DOHH2 (cell line): Measurements from ENCODE around the gene CES4A.

Experiments
- H3F3A ChIP-seq: fragments of 200-600 bp; sonication (generic), shearing (Covaris generic); 2 replicates; pipeline ENCODE4 v1.6.0; 2016; ENCODE audit warnings: antibody characterized with exemption, mild to moderate bottlenecking; ENCODE audit not compliant: control insufficient read depth, insufficient read depth
- H3K27ac ChIP-seq: fragments of 200-600 bp; sonication (generic); 2 replicates; pipeline ENCODE4 v1.5.1; 2014; ENCODE audit warnings: low read depth, mild to moderate bottlenecking, low read length, moderate library complexity
- H3K27me3 ChIP-seq: fragments of 200-600 bp; sonication (generic); 2 replicates; pipeline ENCODE4 v1.6.1; 2014; ENCODE audit warnings: mild to moderate bottlenecking, low read length, mixed read lengths; ENCODE audit not compliant: control insufficient read depth
- H3K36me3 ChIP-seq: fragments of 200-600 bp; sonication (generic); 2 replicates; pipeline ENCODE4 v1.6.1; 2014; ENCODE audit warnings: mild to moderate bottlenecking, low read length, moderate library complexity, mixed read lengths; ENCODE audit not compliant: control insufficient read depth
- H3K4me1 ChIP-seq: fragments of 200-600 bp; sonication (generic); 2 replicates; pipeline ENCODE4 v1.6.1; 2014; ENCODE audit warnings: mild to moderate bottlenecking, low read length, mixed read lengths; ENCODE audit not compliant: control insufficient read depth
- H3K4me2 ChIP-seq: fragments of 200-600 bp; sonication (generic); 2 replicates; pipeline ENCODE4 v1.6.0; 2014; ENCODE audit warnings: mild to moderate bottlenecking, low read length, moderate library complexity
- H3K4me3 ChIP-seq: fragments of 200-600 bp; sonication (generic); 2 replicates; pipeline ENCODE4 v1.5.1; 2014; ENCODE audit warnings: mild to moderate bottlenecking, low read length, mixed read lengths
- H3K79me2 ChIP-seq: fragments of 200-600 bp; sonication (generic); 2 replicates; pipeline ENCODE4 v1.6.1; 2014; ENCODE audit warnings: mild to moderate bottlenecking, low read length, mixed read lengths; ENCODE audit not compliant: control insufficient read depth
- H3K9me2 ChIP-seq: fragments of 200-600 bp; sonication (generic); replicated peaks from 2 replicates; pipeline ENCODE4 v1.6.1; 2014; ENCODE audit warnings: mild to moderate bottlenecking, low read length, mixed read lengths; ENCODE audit not compliant: control insufficient read depth
- H3K9me3 ChIP-seq: fragments of 200-600 bp; sonication (generic); 2 replicates; pipeline ENCODE4 v1.6.1; 2014; ENCODE audit warnings: antibody characterized with exemption, low read length, mixed read lengths; ENCODE audit not compliant: control insufficient read depth, insufficient read depth
- H4K20me1 ChIP-seq: fragments of 200-600 bp; sonication (generic); 2 replicates; pipeline ENCODE4 v1.6.0; 2014; ENCODE audit warnings: low read depth, mild to moderate bottlenecking, antibody characterized with exemption, low read length, moderate library complexity; ENCODE audit not compliant: control insufficient read depth, insufficient read depth
- EZH2phosphoT487 ChIP-seq: fragments of 200-600 bp; sonication (generic); IDR thresholded peaks from 2 replicates; pipeline ENCODE4 v1.6.1; 2017; ENCODE audit warnings: borderline replicate concordance, mild to moderate bottlenecking, antibody characterized with exemption, low read length, moderate library complexity, mixed read lengths
- TF ChIP-seq, protein P1 (sequence below): fragments of 200-600 bp; sonication (generic); IDR thresholded peaks from one replicate; pipeline ENCODE4 v1.5.1; 2014; ENCODE audit warnings: antibody characterized with exemption, mild to moderate bottlenecking, low read depth, low read length; ENCODE audit not compliant: poor library complexity, severe bottlenecking

The CES4A gene

DNA sequence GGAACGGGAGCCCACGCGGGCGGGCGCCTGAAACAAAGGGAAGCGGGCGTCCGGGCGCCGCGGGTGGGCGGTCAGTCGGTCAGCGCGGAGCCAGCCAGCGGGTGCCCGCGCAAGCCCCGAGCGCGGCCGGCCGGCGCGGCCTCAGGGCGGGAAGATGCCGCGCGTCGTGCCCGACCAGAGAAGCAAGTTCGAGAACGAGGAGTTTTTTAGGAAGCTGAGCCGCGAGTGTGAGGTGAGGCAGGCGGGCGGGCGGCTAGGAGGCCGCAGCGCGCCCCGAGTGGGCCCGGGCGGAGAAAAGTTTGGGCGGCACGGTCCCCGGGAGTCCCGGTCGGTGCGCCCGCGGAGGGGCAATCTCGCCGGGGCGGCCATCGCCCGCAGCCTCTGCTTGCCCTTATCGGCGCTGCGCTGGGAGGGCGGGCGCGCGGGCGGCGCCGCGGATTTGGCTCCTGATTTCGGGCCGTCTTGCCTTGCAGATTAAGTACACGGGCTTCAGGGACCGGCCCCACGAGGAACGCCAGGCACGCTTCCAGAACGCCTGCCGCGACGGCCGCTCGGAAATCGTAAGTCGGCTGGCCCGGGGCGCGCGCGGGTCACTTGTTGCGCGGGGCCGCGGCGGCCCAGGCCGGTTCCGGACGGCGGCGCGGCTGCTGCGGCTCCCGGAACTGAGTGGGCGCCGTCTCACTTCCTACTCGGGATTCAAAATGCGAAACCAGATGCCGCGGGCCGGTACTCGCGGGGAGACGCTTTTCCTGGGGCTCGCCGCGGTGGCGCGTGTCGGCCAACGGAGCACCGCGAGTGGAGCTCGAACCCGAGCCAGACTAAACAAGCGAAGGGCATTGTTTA, 41.1 kb downstream of the CES4A start:
- H3K9me2 ChIP-seq = no peaks in the 10 kb centered on the region
- peaks cover 40% of the 10 kb centered on the region for H3K4me1 ChIP-seq
- peaks cover 3% of the 10 kb centered on the region; the same call in 1 of the 2 replicates for H3F3A ChIP-seq
- TF ChIP-seq, protein P1, sequence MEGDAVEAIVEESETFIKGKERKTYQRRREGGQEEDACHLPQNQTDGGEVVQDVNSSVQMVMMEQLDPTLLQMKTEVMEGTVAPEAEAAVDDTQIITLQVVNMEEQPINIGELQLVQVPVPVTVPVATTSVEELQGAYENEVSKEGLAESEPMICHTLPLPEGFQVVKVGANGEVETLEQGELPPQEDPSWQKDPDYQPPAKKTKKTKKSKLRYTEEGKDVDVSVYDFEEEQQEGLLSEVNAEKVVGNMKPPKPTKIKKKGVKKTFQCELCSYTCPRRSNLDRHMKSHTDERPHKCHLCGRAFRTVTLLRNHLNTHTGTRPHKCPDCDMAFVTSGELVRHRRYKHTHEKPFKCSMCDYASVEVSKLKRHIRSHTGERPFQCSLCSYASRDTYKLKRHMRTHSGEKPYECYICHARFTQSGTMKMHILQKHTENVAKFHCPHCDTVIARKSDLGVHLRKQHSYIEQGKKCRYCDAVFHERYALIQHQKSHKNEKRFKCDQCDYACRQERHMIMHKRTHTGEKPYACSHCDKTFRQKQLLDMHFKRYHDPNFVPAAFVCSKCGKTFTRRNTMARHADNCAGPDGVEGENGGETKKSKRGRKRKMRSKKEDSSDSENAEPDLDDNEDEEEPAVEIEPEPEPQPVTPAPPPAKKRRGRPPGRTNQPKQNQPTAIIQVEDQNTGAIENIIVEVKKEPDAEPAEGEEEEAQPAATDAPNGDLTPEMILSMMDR = no peak
- no peak for TF ChIP-seq EZH2phosphoT487
- H3K79me2 ChIP-seq = peaks cover 59% of the 10 kb centered on the region
- peak overlapping the region; percentile 60 for H3K4me2 ChIP-seq
- no peaks in the 10 kb centered on the region for H3K9me3 ChIP-seq
- peak overlapping the region; percentile 96 for H3K4me3 ChIP-seq
- H4K20me1 ChIP-seq = peaks cover 3% of the 10 kb centered on the region; the same call in 1 of the 2 replicates
- peaks cover 44% of the 10 kb centered on the region for H3K36me3 ChIP-seq
- H3K27ac ChIP-seq = peak overlapping the region; percentile 71
- H3K27me3 ChIP-seq = no peaks in the 10 kb centered on the region

DNA sequence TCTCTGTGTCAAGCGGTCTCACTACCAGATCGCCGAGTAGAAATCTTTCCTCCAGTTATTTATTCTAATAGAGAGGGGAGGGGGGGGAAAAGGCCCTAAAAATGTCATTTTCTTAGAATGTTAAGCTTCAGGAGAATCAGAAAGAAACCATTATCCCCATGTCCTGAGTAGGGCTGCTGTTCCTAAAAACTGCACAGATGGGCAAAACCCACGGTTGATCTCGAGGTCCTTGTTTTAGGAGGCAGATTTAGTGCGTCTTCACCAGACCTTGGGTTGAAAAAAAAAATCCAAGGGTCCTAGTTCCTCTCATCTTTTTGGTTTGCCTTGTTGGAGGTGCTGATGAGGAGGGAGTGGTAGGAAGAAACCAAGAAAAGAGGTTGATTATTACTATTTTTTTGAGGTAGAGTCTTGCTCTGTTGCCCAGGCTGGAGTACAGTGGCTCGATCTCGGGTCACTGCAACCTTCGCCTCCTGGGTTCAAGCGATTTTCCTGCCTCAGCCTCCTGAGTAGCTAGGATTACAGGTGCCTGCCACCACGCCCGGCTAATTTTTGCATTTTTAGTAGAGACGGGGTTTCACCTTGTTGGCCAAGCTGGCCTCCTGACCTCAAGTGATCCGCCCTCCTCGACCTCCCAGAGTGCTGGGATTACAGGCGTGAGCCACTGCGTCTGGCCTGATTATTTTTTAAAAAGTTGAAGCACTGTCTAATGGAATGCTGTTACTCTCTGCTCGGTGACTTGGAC, 42.0 kb downstream of the CES4A start:
- Histone ChIP-seq H3K27ac (peak overlapping the region; percentile 71; the same call in 1 of the 2 replicates), H3K27me3 (no peaks in the 10 kb centered on the region), H3K9me2 (no peaks in the 10 kb centered on the region), H3K36me3 (peaks cover 53% of the 10 kb centered on the region), H3K9me3 (no peaks in the 10 kb centered on the region), H3K4me2 (peak overlapping the region; percentile 60), H3K79me2 (peaks cover 68% of the 10 kb centered on the region), H3F3A (peaks cover 3% of the 10 kb centered on the region; the same call in 1 of the 2 replicates), H4K20me1 (peaks cover 10% of the 10 kb centered on the region), H3K4me1 (peaks cover 42% of the 10 kb centered on the region), H3K4me3 (peak overlapping the region; percentile 96)
- TF ChIP-seq, protein P1 = no peak
- TF ChIP-seq EZH2phosphoT487 = no peak

DNA sequence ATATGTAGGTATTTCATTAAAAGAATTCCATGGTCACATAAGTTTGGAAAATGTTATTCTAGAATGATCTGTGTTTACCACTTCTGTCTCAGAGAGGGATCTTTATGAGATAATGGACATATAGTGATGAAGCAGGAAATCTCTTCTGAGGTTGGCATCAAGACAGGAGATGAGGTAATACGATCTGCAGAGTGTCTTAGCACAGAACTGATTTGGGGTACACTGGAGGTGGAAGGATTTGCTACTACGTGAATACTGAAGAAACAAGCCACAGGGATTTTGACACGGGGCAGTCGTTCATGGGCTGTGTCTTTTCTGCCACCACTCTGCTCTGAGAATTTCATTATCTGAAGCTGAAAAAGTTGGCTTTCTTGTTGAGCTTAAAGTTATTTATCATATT, 46.1 kb downstream of the CES4A start:
- TF ChIP-seq, protein P1 = no peak
- no peak for TF ChIP-seq EZH2phosphoT487
- peaks cover 9% of the 10 kb centered on the region for H3F3A ChIP-seq
- H3K27me3 ChIP-seq = no peaks in the 10 kb centered on the region
- peaks cover 37% of the 10 kb centered on the region for H3K4me1 ChIP-seq
- H3K4me3 ChIP-seq = no peak overlapping the region
- peak overlapping the region; percentile 4; the same call in 1 of the 2 replicates for H3K4me2 ChIP-seq
- peaks cover 14% of the 10 kb centered on the region for H4K20me1 ChIP-seq
- H3K9me3 ChIP-seq = no peaks in the 10 kb centered on the region
- H3K27ac ChIP-seq = no peak overlapping the region
- peaks cover 83% of the 10 kb centered on the region for H3K36me3 ChIP-seq
- peaks cover 99% of the 10 kb centered on the region for H3K79me2 ChIP-seq
- H3K9me2 ChIP-seq = no peaks in the 10 kb centered on the region
